GM18508 (cell line): Measurements from ENCODE around the gene CBLB.

Experiments
- ATAC-seq: cut with Tn5 transposase; IDR thresholded peaks from one replicate; pipeline ENCODE4 v1.9.1; 2021; ENCODE audit warnings: moderate number of reproducible peaks; ENCODE audit not compliant: insufficient read depth, unreplicated experiment

Gene CBLB

DNA sequence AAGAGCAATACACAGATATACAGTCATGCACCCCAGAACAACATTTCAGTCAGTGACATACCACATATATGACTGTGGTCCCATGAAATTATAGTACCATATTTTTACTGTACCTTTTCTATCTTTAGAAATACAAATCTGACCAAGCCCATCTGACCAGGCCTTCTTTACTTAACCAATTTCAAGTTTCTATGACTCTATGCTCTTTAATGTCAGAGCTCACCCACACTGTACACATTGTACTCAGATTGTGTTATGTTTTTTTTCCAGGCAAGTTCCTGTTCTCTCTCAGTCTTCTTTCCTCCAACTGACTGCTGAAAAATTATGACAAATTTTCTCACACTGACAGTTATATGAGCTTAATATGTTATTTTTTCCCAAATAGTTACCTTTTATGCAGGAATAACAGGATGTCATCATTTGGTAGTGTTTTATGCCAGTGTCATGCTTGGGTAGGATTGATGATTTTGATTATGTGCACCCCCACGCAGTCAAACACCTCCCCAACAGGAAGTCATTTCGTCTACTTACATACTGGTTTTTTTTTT lies 8.0 kb upstream of the CBLB start:
- no peak for ATAC-seq

DNA sequence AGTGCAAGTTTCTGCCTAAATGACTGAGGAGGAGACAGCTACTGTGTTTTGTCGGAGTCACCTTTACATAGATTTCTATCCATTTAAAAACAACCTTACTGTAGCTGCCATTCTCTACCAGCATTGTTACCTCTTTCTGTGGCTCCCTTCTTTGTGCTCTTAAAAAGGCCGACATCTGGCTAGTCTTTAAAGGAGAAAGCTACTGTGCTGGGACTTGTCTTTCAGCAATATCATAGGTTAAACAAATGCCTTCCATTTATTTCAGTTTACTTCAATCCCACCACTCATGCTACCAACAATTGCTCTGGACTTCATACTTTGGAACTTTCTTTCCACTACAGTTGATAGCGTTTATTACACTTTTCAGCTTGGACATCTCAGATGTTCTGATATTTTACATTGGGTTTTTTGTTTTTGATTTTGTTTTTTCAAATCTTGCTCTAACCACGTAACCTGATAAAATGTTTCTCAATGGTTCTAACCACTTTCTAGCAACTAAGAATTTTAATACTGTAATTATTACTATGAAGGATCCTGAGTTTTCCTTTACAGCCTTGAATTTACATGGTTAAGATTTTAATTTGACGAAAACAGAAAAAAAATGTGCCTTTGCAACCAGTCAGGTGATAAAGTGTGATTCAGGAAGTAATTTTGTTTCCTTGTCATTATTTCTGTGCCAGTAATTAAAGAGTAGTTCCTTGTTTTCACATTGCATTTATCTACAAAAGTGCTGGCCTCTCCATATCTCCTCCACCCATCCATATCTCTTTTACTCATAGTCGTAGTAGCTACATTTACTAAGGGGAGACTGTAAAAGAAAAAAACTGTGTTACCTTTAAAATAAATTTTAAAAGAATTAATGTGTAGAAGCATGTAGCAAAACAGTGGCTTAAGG lies 1.3 kb upstream of the CBLB start:
- no peak for ATAC-seq

DNA sequence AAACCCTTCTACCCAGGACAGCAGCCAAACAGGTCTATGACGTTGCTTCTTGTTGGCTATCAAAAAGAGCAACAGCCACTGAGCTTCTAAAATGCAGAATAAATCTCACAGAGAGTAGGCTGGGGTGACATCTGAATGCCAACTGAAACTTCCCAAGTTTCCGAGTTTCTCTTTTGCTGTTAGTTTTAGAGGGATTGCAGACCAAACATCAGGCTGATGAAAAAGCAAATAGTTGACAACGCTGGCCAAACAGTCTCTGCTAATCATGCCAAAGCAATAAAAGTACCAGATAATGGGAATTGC lies 670 bp upstream of the CBLB start:
- ATAC-seq: no peak

DNA sequence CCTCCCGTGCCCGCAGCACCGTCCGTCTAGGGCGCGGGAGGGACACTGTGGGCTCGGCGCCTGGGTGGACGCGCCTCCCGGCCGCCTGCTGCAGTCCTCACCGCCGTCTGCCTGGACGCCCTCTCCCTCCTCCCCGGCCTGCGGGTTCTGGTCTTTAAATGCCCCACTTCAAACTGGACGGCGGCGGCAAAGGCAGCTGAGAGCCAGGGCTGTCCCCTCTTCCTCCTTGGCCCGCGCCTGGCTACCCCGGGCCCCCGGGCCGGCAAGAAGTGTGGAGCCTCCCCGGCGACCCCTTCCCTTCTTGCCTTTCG lies 426 bp downstream of the CBLB start:
- ATAC-seq: no peak

DNA sequence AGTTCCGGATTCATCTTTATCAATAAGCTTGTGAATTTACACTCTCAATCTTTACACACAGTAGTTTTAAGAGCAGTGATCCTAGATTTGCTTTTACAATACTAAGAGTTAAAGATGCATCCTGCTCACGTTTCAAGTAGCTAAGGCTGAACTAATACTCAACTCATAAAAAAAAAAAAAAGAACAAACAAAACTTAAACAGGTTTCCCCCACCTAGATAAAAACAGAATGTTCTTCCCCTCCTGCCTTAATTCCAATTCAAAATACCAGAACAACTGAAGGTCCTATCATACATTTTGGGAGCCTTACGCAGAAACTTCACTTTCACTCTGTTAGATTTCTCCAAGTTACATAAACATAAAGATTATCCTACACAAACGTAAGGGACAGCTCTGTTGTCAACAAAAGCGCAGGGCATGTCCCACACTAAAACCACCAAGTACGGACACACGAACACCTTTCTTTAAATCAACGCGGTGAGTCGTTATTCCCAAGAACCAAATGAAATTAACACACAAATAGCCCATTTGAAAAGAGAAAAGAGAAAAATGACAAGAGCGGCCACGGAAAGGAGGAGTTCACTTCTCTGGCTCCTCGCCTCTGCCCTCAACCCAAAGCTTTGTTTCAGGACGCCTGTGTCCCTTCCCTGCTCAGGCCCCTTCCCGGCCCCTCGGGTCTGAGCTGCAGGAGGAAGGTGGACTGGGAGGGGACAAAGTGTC lies 941 bp downstream of the CBLB start:
- no peak for ATAC-seq

DNA sequence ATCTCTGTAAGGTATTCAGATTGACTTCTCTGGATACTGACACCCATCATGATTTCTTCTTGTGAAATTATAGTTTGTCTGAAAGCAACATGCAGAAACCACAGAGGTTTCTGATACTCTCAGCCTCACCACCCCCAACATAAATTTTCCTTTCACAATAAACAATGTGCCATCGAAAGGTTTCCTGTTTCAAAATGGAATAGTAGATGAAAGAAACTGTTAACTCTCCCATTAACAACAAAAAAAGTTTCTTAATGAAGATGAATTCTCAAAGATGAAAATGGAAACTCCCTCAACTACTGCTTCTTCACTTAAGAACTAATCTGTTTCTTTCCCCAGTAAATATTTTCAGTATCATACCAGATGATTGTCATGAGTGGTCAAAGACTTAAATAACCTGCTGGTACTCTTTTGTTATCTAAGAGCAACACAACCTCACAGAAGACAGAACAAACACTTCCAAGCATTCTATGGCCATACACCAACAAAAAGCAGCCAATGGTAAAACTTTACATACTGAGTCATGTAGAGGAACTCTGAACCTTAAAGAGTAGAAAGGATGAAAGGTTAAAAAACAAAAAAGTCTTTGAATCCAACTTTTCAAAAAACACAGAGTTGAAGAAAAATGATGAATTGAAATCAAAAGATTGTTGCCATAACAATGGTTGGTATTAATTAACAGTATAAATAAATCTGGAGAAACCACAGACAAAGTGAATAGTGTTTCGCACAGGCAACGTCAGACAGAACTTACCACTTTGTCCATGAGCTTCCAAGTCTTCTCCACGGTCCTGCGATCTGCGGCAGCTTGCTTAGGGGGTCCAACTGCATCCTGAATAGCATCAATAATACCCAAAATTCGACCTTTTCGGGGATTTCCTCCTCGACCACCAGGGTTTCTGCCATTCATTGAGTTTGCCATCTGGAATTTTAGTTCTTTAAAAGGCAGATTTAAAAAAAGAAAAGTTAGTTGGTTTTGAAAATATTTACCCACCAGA lies 1.9 kb downstream of the CBLB start:
- ATAC-seq: peak; percentile 31

DNA sequence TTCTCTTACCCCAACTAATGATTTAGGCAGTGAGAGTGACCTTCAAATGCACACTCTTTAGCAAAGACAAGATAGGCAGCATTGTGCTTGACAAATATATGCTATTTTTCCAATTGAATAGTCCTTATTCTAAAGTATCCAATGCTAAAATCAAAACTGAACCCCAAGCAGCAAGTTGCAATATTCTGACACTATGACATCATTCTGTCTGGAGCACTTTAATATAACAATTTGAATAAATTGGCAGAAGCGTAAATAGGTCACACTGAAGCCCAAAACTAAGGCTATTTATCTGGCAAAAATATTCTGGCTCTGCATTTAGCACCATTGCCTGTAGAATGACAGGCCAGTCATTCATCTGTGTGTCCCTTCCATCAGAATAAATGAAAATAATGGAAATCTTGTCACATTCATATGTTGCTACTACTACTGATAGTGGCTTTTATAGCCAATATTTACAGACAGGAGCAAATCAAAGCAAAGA lies 2.9 kb downstream of the CBLB start:
- no peak for ATAC-seq

DNA sequence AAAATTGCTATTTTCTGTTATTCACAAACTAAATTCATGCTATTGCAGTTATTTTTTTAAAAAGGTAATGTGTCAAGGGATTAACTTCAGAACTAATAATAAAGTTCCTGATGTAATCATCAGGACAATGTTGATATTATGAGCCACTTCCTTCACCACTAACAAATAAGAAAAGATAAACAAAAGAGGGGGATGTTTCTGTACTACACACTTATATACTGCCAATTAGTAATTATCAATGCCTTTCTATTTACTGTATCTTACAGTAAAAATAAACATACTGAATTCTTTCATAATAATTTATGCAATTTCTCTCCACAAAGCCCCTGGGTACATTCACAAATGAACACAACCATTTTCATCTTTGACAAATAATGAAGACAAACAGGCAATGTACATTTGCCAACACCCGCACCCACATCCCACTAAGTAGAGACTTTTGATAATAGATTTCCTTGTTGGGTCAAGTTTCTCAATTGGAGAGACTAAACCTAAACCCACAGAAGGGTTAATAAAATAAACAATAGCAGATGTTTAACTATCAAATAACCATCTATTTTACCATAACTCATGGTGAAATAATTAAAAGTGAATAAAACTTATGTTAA lies 3.7 kb downstream of the CBLB start:
- no peak for ATAC-seq

DNA sequence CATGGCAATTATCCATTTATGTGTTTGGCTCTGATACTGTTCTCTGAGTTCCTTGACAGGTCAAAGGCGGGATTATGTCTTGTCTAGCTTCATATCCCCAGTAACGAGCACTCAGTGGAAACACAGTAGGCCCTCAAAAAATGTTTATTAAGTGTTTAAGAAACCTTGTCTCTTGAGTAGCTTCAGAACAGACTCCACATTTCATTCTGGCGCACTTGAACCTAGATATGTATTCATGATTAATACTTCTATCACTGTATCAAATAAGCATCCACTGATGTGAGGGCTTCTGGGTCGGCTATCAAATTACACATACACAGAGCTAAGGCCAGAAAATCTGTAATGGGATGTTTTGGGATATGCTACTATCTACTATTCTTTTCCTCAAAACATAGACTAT lies 4.6 kb downstream of the CBLB start:
- no peak for ATAC-seq

DNA sequence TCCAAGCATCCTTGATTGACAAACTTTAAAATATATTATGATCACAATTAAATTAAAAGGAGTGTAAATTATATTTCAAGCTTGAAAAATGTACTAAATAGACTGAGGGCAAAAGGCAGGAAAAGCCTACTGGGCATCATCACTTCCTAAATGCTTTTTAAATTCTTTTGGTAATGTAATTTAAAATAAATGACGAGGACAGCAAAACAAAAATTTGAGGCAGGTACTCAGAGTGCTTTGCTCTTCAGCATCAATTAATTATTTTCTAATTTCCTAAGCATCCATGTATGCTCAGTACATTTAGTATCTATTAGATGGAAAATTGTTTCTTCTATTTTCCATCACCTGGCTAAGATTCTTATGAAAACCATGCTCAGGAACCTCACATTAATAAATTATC lies 5.2 kb downstream of the CBLB start:
- ATAC-seq: no peak

DNA sequence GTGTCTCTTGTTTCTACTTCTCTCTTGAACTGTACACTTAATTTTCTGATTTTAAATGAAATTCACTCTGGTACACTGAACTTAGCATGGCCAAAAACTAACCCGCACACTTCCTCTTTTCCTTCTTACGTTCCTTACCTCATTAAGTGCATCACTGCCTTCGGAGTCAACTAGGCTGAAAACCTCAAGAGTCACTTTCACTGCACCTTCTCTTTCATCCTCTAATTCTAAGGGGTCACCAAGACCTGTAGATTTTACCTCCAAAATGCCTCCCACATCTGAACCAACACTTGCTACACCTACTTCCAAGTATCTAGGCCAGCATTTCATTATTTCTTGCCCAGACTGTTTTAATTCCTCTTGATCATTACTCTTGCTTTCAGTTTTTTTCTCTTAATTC lies 6.6 kb downstream of the CBLB start:
- ATAC-seq: peak; percentile 67

DNA sequence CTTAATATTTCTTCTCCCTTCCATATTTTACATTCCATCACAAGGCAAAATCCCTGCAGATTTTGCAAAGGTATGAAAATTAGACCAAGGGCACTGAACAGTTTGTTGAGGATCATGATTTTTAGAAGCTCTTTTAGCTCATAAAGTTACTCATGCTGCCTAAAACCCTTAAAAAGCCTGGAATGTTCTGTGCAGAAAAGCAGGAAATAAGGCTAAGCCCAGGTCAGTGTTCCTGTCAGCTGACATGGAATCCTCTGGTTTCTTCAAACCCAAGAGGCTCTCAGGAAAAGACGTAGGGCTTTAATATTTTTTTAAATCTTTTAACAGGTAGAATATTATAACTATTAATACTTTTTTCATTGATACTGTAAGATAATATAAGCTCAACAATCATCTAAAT lies 8.2 kb downstream of the CBLB start:
- ATAC-seq: no peak

DNA sequence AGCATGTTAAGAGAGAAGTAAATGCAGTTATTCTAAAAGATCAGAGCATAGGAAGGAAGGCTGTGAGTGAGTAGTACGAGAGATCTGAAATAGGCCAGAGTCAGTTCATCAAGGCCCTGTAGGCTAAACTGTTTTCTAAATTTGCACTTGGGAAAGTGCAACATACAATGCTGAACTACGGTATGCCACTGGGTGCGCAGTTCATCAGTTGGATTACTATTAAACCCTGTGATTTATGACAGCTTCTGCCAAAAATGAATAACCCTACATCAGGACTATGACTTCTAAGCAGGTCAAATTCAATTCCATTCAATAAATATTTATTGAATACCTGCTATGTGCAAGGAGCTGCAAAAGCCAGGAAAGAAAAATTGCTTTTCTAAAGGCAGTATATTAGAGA lies 10.8 kb downstream of the CBLB start:
- ATAC-seq: no peak

DNA sequence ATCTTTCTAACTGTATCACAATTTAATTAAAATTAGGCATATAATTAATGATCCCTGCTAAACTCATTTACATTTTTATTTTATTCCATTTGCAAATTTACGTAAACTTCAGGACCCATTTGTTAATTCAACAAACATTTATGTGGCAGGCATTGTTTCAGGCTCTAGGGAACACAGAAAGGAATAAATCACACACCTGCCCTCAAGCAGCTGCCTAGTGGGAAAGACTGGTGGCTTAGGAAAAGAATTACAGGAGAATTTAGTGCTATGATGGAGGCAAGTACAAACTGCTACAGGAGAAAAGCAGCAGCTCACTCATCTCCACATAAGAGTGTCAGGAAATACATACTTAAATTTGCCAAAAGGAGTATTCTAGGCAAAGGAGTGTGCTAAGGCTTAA lies 11.2 kb downstream of the CBLB start:
- ATAC-seq: no peak

DNA sequence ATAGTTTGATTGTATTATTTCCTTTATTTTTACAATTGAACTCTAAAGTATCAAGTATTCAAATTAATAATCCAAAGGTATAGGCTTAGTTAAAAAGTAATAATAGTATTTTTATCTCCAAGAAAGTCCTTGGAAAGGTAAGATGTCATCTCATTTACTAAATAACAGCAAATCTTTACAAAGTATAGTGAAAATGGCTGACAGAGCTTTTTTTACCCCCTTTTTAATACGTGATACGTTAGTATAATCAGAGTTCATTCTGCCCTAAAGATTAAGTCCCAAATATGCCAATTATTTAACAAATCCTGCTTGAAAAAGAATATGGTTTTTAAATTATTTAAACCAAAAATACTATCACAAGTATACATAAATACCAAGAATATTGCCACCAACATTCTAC lies 12.2 kb downstream of the CBLB start:
- ATAC-seq: no peak

DNA sequence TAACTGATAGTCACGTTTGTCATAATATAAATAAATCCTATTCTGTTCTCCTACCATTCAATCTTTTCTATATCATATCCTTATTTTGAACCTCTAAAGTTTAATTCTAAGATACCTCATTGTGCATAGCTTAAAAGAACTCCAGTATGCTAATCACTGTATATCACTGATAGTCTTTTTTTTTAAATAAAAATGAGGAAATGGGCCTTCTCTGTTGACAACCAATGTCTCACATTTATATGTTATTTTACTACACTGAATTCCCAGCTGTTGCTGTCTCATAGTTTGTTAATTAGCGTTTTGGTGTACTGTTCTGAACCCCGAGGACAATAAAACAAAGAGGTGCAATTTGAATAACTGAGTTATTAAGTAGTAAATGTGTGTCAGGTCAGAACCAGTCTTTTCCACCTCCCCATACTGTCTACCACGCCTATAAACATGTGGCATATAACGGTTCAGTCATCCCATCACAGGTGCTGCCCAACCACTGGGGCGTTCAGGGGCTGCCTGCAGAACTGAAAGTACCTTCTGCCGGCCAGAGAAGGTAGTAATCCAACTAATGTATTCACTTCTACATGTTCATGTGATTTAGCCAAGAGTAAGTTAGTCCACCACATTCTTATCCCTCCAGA lies 14.9 kb downstream of the CBLB start:
- peak; percentile 93 for ATAC-seq

DNA sequence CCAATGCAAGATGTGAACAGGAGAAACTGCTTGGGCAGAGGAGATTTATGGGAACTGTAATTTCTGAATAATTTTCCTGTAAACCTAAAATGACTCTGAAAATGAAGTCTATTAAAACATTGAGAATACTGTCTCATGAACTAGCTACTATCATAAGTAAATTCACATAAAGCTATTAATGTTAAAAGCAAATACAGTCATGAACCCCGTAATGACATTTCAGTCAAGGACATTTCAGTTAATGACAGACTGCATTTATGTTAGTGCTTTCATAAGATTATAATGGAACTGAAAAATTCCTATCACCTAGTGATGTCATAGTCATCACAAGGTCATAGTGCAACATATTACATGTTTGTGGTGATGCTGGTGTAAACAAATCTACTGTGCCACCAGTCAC lies 17.2 kb downstream of the CBLB start:
- ATAC-seq: no peak

DNA sequence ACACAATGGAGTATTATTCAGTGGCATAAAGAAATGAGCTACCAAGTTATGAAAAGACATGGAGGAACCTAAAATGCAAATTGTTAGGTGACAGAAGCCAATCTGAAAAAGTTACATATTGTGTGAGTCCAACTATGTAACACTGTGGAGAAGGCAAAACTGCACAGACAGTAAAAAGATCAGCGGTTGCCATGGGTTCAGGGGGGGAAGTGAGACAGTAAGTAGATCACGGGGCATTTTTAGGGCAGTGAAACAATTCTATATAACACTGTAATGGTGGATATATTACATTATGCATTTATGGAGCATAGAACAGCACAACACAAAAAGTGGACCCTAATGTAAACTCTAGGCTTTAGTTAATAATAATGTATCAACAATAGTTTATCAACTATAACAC lies 17.6 kb downstream of the CBLB start:
- no peak for ATAC-seq

DNA sequence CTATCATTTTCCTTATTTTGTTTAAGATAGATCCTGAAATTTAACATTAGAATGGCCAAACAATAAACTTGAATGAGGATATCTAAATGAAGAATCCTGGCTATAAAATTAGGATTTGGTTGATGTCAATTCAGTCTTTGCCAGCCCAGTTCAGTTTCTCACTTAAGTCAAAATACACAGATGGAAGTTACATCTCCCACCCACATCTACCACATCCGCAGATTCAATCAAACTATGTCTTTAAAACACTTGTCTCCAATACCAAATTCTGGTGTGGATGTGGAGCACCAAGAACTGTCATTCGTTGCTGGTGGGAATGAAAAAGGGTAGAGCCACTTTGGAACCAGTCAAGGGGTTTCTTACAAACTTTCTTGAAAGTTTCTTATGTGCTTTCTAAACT lies 18.2 kb downstream of the CBLB start:
- no peak for ATAC-seq

DNA sequence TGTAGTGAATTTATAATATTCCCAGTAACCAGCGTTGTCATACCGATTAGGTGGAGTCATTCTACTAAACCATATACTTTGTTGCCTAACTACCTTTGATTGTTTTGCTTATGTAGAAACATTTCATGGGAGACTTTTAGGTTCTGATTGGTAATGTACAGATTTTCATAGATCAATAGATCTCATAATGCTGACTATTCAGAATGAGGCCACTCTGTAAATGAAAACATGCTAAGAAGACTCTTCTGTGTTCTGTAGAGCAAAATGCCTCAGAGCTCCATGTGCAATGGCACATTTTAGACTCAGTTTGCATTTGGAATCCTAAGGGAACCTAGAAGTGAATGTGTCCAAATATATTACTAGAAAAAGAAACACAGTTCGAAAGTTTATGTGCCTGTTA lies 20.0 kb downstream of the CBLB start:
- no peak for ATAC-seq
